NCI-H2196 treated with DMSO at 0.1 percent for 48 hours (cell line): Measurements from ENCODE around the gene TOX2.

ENCODE experiments used
- DNase-seq: peaks from one replicate; lab custom pipeline; 2025; ENCODE audit not compliant: unreplicated experiment; lab: John Stamatoyannopoulos, UW

The TOX2 gene

GRCh38 chr20:44052166-44052565 is 137.5 kb downstream of the TOX2 start:
- DNase-seq, result no peak

- no peak for DNase-seq
Observed at GRCh38 chr20:44053046-44053445, 138.4 kb downstream of the TOX2 start.

- no peak for DNase-seq
Observed at GRCh38 chr20:44054118-44054517, 139.5 kb downstream of the TOX2 start.

- no peak for DNase-seq
Observed at GRCh38 chr20:44054849-44055248, 140.2 kb downstream of the TOX2 start.

- no peak for DNase-seq
Observed at GRCh38 chr20:44056010-44056698, 141.5 kb downstream of the TOX2 start.

- DNase-seq, result no peak
Observed at GRCh38 chr20:44057698-44058675, 143.3 kb downstream of the TOX2 start.

GRCh38 chr20:44064501-44065400 is 150.1 kb downstream of the TOX2 start:
- DNase-seq, result no peak

- no peak for DNase-seq
Observed at GRCh38 chr20:44065401-44066340, 151.0 kb downstream of the TOX2 start.

GRCh38 chr20:44066645-44067606 is 152.3 kb downstream of the TOX2 start:
- no peak for DNase-seq

- no peak for DNase-seq
Observed at GRCh38 chr20:44067650-44068081, 153.0 kb downstream of the TOX2 start.

- no peak for DNase-seq
Observed at GRCh38 chr20:44068316-44069201, 153.9 kb downstream of the TOX2 start.

- DNase-seq, result no peak
Observed at GRCh38 chr20:44069203-44070011, 154.8 kb downstream of the TOX2 start.

- DNase-seq, result no peak
Observed at GRCh38 chr20:44070139-44070900, 155.7 kb downstream of the TOX2 start.

- no peak for DNase-seq
Observed at GRCh38 chr20:44071057-44071456, 156.4 kb downstream of the TOX2 start.

GRCh38 chr20:44071526-44072111 is 157.0 kb downstream of the TOX2 start:
- DNase-seq, result no peak

- DNase-seq, result no peak
Observed at GRCh38 chr20:44072384-44072783, 157.7 kb downstream of the TOX2 start.
